Bronchial epithelial cell (primary cell): ENCODE data around the gene SATB1. TPM values are rescaled to one million over a fixed set of nuclear protein-coding genes. Genes with fewer than 3 reads are reported as not detected.

Source experiments
- DNase-seq: peaks from one replicate; pipeline ENCODE4 v3.0.0-alpha.2; 2010; ENCODE audit warnings: low read depth
- FAIRE-seq: peaks from 2 replicates; lab custom pipeline; 2011; peaks lifted over from hg19 to GRCh38; lab: Jason Lieb, UNC
- H3K27me3 ChIP-seq: 2 replicates; pipeline ENCODE4 v1.5.1; 2011; ENCODE audit warnings: low read length; ENCODE audit not compliant: control insufficient read depth, insufficient read depth
- H3K36me3 ChIP-seq: 2 replicates; pipeline ENCODE4 v1.5.1; 2011; ENCODE audit warnings: low read length; ENCODE audit not compliant: control insufficient read depth, insufficient read depth
- H3K4me3 ChIP-seq: 2 replicates; pipeline ENCODE4 v1.5.1; 2011; ENCODE audit warnings: mild to moderate bottlenecking, low read depth, low read length, control low read depth
- total RNA-seq: library from RNA; depleted of rRNA; stranded (reverse); fragments of >200 nt; gene quantifications from 2 replicates; pipeline ENCODE4 v1.2.1, GENCODE V29; 2014
- TF ChIP-seq, protein P1 (sequence below): IDR thresholded peaks from 2 replicates; pipeline ENCODE4 v1.5.1; 2011; ENCODE audit warnings: mild to moderate bottlenecking, moderate library complexity, low read length, control low read depth, inconsistent platforms; ENCODE audit not compliant: insufficient read depth, severe bottlenecking

The SATB1 gene
- total RNA-seq, 1 donor from 2014 or later, result 16.3 TPM

- FAIRE-seq, result no peak
- DNase-seq, result no peak
- no peaks in the 10 kb centered on the region for H3K36me3 ChIP-seq
These were observed 128.0 kb downstream of the SATB1 start for GRCh38 chr3:18297126-18297525.

More at GRCh38 chr3:18297126-18297525, 128.0 kb downstream of the SATB1 start:
- TF ChIP-seq, protein P1, sequence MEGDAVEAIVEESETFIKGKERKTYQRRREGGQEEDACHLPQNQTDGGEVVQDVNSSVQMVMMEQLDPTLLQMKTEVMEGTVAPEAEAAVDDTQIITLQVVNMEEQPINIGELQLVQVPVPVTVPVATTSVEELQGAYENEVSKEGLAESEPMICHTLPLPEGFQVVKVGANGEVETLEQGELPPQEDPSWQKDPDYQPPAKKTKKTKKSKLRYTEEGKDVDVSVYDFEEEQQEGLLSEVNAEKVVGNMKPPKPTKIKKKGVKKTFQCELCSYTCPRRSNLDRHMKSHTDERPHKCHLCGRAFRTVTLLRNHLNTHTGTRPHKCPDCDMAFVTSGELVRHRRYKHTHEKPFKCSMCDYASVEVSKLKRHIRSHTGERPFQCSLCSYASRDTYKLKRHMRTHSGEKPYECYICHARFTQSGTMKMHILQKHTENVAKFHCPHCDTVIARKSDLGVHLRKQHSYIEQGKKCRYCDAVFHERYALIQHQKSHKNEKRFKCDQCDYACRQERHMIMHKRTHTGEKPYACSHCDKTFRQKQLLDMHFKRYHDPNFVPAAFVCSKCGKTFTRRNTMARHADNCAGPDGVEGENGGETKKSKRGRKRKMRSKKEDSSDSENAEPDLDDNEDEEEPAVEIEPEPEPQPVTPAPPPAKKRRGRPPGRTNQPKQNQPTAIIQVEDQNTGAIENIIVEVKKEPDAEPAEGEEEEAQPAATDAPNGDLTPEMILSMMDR, result no peak
- Histone ChIP-seq H3K27me3 (no peaks in the 10 kb centered on the region), H3K4me3 (no peak overlapping the region)
